Panc1 (cell line): ENCODE results near the gene METTL6. TPM values are rescaled to one million over a fixed set of nuclear protein-coding genes. Genes with fewer than 3 reads are reported as not detected.

Source experiments
- ATAC-seq: fragments of 200-7000 bp; cut with Tn5 transposase; 2 replicates; pipeline ENCODE4 v1.9.1; 2020; ENCODE audit warnings: mild to moderate bottlenecking, moderate library complexity
- BruUV-seq: library from RNA; stranded (reverse); fragments of 400-500 nt; replicated peaks from 2 replicates; lab custom pipeline; 2021; lab: Mats Ljungman, UMichigan
- CTCF ChIA-PET: fragments of 300-600 bp; sonication (Branson Sonifier 250); formaldehyde crosslinking; loops from one replicate; lab custom pipeline; 2022; ENCODE audit warnings: antibody characterized with exemption; lab: Charles Lee
- POLR2A ChIA-PET: fragments of 300-600 bp; sonication (Branson Sonifier 250); formaldehyde crosslinking; loops from one replicate; lab custom pipeline; 2022; ENCODE audit warnings: antibody characterized with exemption; lab: Charles Lee
- DNase-seq: peaks from one replicate; pipeline ENCODE4 v3.0.0-alpha.2; 2010; ENCODE audit warnings: low read depth, low spot score
- H3K27ac ChIP-seq: 2 replicates; pipeline ENCODE4 v1.5.1; 2011; ENCODE audit warnings: mild to moderate bottlenecking, low read length, inconsistent platforms
- H3K27me3 ChIP-seq: fragments of 200-500 bp; sonication (Bioruptor generic); 2 replicates; pipeline ENCODE4 v1.6.0; 2014; ENCODE audit warnings: low read length, inconsistent platforms; ENCODE audit not compliant: control insufficient read depth, insufficient read depth
- H3K36me3 ChIP-seq: fragments of 200-500 bp; sonication (Bioruptor generic); 2 replicates; pipeline ENCODE4 v1.5.1; 2014; ENCODE audit warnings: inconsistent platforms, mild to moderate bottlenecking, low read length, moderate library complexity; ENCODE audit not compliant: control insufficient read depth, insufficient read depth
- H3K4me1 ChIP-seq: 2 replicates; pipeline ENCODE4 v1.5.1; 2011; ENCODE audit warnings: inconsistent platforms, mild to moderate bottlenecking, low read length, moderate library complexity; ENCODE audit not compliant: control insufficient read depth, insufficient read depth
- H3K4me3 ChIP-seq, 2 experiments: 2 replicates each; pipeline ENCODE4 v1.5.1; 2011 to 2012; ENCODE audit warnings: low read depth in 2 of 2, low read length in 2 of 2, mild to moderate bottlenecking in 2 of 2, inconsistent platforms in 1 of 2, moderate library complexity in 1 of 2
- H3K9me3 ChIP-seq: fragments of 200-500 bp; sonication (Bioruptor generic); 2 replicates; pipeline ENCODE4 v1.5.1; 2014; ENCODE audit warnings: low read depth, mild to moderate bottlenecking, inconsistent platforms, low read length, moderate library complexity; ENCODE audit not compliant: control insufficient read depth, insufficient read depth
- POLR2AphosphoS5 ChIP-seq: IDR thresholded peaks from 2 replicates; pipeline ENCODE4 v1.6.1; 2012; ENCODE audit warnings: mild to moderate bottlenecking, low read depth, low read length, moderate library complexity
- TCF7L2 ChIP-seq: IDR thresholded peaks from 2 replicates; pipeline ENCODE4 v1.6.1; 2011; ENCODE audit warnings: mild to moderate bottlenecking, low read depth, low read length, inconsistent platforms
- in situ Hi-C: cut with HindIII; loops from 2 replicates; pipeline ENCODE4 v1.10.0; 2016; ENCODE audit warnings: low sequenced_read_pairs, low pct_unique_long_range_greater_than_20kb
- intact Hi-C: fragments of 100-400 bp; cut with micrococcal nuclease; formaldehyde crosslinking; loops from one replicate; pipeline ENCODE4 v1.10.0; 2022; ENCODE audit not compliant: unreplicated experiment
- total RNA-seq: library from RNA; stranded (reverse); gene quantifications from one replicate; pipeline ENCODE4 v1.2.1, GENCODE V29; 2021; ENCODE audit not compliant: unreplicated experiment
- TF ChIP-seq, protein P1 (sequence below): fragments of 450-650 bp; IDR thresholded peaks from 2 replicates; pipeline ENCODE4 v1.5.1; 2017; ENCODE audit warnings: mild to moderate bottlenecking
- TF ChIP-seq, protein P2 (sequence below), 2 experiments: IDR thresholded peaks; 2 replicates each; pipeline ENCODE4 v1.6.1; 2011 to 2012; ENCODE audit warnings: low read depth in 2 of 2, control low read depth in 1 of 2, low read length in 1 of 2, mild to moderate bottlenecking in 1 of 2, moderate library complexity in 1 of 2; ENCODE audit not compliant: insufficient read depth in 1 of 2

METTL6 gene
- total RNA-seq, 1 experiment from 2014 or later, result 16.5 TPM

DNA sequence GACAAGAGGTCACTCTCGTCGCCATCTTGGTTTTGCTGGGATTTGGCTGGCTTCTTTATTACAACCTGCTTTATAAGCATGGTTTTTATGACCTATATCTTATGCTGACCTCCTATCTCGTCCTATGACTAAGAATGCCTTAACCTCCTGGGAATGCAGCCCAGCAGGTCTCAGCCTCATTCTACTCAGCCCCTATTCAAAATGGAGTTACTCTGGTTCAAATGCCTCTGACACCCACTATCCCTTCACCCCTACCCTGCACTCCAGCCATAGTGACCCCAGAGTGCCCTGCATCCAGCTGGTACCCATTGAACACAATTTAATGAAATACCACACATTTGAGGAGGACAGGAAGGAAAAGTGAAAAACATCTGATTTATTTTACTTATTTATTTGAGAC lies 23.4 kb downstream of the METTL6 start:
- CTCF ChIA-PET, result no interaction called here
- BruUV-seq, result no TSS peak
- intact Hi-C loops, result loop anchor here (2.0 to 10.0 kb wide), 3 partner anchors 135 to 299 kb away; partner anchors contain the start of gene CAPN7

DNA sequence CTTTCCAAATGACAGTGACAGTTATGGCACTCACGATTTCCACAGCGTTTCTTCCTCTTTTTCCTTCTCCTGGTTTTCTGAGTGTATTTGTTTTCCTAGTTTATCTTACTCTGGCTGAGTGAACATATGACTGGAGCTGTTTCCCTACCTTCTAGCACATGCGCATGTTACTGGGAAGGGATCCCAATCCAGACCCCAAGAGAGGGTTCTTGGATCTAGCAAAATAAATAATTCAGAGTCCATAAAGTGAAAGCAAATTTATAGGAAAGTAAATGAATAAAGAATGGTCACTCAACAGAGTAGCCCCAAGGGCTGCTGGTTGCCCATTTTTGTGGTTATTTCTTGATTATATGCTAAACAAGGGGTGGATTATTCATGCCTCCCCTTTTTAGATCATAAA lies 23.8 kb downstream of the METTL6 start:
- CTCF ChIA-PET, result no interaction called here
- no peak overlapping the region for H3K4me3 ChIP-seq
- DNase-seq (no peak), ATAC-seq (no peak)
- intact Hi-C loops, result loop anchor here (10.0 kb wide), 2 partner anchors 199 to 299 kb away; partner anchors contain the start of gene CAPN7
- H3K9me3 ChIP-seq, result no peaks in the 10 kb centered on the region
- POLR2A ChIA-PET, result no interaction called here
- no peaks in the 10 kb centered on the region for H3K27me3 ChIP-seq
- BruUV-seq, result no TSS peak
- TF ChIP-seq, protein P1, sequence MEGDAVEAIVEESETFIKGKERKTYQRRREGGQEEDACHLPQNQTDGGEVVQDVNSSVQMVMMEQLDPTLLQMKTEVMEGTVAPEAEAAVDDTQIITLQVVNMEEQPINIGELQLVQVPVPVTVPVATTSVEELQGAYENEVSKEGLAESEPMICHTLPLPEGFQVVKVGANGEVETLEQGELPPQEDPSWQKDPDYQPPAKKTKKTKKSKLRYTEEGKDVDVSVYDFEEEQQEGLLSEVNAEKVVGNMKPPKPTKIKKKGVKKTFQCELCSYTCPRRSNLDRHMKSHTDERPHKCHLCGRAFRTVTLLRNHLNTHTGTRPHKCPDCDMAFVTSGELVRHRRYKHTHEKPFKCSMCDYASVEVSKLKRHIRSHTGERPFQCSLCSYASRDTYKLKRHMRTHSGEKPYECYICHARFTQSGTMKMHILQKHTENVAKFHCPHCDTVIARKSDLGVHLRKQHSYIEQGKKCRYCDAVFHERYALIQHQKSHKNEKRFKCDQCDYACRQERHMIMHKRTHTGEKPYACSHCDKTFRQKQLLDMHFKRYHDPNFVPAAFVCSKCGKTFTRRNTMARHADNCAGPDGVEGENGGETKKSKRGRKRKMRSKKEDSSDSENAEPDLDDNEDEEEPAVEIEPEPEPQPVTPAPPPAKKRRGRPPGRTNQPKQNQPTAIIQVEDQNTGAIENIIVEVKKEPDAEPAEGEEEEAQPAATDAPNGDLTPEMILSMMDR, result no peak
- no peak for TF ChIP-seq TCF7L2
- TF ChIP-seq, protein P2, sequence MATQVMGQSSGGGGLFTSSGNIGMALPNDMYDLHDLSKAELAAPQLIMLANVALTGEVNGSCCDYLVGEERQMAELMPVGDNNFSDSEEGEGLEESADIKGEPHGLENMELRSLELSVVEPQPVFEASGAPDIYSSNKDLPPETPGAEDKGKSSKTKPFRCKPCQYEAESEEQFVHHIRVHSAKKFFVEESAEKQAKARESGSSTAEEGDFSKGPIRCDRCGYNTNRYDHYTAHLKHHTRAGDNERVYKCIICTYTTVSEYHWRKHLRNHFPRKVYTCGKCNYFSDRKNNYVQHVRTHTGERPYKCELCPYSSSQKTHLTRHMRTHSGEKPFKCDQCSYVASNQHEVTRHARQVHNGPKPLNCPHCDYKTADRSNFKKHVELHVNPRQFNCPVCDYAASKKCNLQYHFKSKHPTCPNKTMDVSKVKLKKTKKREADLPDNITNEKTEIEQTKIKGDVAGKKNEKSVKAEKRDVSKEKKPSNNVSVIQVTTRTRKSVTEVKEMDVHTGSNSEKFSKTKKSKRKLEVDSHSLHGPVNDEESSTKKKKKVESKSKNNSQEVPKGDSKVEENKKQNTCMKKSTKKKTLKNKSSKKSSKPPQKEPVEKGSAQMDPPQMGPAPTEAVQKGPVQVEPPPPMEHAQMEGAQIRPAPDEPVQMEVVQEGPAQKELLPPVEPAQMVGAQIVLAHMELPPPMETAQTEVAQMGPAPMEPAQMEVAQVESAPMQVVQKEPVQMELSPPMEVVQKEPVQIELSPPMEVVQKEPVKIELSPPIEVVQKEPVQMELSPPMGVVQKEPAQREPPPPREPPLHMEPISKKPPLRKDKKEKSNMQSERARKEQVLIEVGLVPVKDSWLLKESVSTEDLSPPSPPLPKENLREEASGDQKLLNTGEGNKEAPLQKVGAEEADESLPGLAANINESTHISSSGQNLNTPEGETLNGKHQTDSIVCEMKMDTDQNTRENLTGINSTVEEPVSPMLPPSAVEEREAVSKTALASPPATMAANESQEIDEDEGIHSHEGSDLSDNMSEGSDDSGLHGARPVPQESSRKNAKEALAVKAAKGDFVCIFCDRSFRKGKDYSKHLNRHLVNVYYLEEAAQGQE (IDR thresholded peaks at IDR 0.05; ENCODE audit: insufficient read depth in 1 of 2, low read depth in 2 of 2, low read length in 1 of 2), result no peak
- in situ Hi-C loops, result no loop called here
- H3K4me1 ChIP-seq, result no peaks in the 10 kb centered on the region
- no peak overlapping the region for H3K27ac ChIP-seq
- H3K36me3 ChIP-seq, result no peaks in the 10 kb centered on the region

More for the DNA sequence above, 23.4 kb downstream of the METTL6 start:
- in situ Hi-C loops, result no loop called here
- H3K36me3 ChIP-seq, result no peaks in the 10 kb centered on the region
- POLR2A ChIA-PET, result no interaction called here
- H3K4me1 ChIP-seq, result no peaks in the 10 kb centered on the region
- TF ChIP-seq POLR2AphosphoS5 (no peak), TCF7L2 (no peak)
- TF ChIP-seq, protein P2 (IDR thresholded peaks at IDR 0.05; ENCODE audit: insufficient read depth in 1 of 2, low read depth in 2 of 2, low read length in 1 of 2), result no peak
- TF ChIP-seq, protein P1, result no peak
- ATAC-seq, result no peak
- H3K9me3 ChIP-seq, result no peaks in the 10 kb centered on the region
- no peak overlapping the region for H3K27ac ChIP-seq
- no peak overlapping the region for H3K4me3 ChIP-seq
- no peaks in the 10 kb centered on the region for H3K27me3 ChIP-seq
- DNase-seq, result no peak
